Non-pigmented ciliary epithelial cell (primary cell): ENCODE measurements around the gene ZSCAN16.

Experiments used
- DNase-seq: peaks from one replicate; pipeline ENCODE4 v3.0.0-alpha.2; 2010; ENCODE audit warnings: low read depth

Gene ZSCAN16

DNA sequence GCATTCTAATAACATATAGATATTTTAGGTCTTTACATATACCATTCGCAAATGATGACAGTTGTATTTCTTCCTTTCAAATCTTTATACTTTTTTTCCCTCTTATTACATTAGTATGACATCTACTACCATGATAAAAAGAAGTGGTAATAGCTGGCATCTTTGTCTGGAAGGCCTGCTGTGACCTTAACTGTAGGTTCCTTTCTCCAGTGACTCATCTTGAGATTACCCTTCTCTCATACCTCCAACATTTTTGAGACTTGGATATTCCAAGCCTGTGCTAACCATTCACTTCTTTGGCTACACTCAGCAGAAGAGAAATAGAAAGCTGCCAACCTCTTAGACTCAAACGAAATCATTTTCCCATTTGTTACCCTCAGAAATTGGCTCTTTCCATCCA is 47.6 kb downstream of the ZSCAN16 start:
- no peak for DNase-seq

- no peak for DNase-seq
Observed at GRCh38 chr6:28176373-28176772, 52.0 kb downstream of the ZSCAN16 start.
